Aorta (tissue), 5 donors: ENCODE measurements around the gene CEP170B. TPM values are rescaled to one million over a fixed set of nuclear protein-coding genes. Genes with fewer than 3 reads are reported as not detected.
"Not testable (repeated sequence)": the region's sequence is repeated elsewhere in the genome, so short reads cannot be mapped to it uniquely, and the experiment has no call there.

Source experiments
- ATAC-seq: fragments of 200-7000 bp; cut with Tn5 transposase; one replicate; pipeline ENCODE4 v1.9.1; 2022; ENCODE audit warnings: moderate library complexity; ENCODE audit not compliant: low FRiP score
- DNase-seq, 2 donors: peaks; one replicate each; pipeline ENCODE4 v3.0.0-alpha.2; 2020
- H3K27ac ChIP-seq, 2 donors: one replicate each; pipeline ENCODE4 v1.5.1; 2013; ENCODE audit warnings: low read length in 2 of 2, mild to moderate bottlenecking in 2 of 2, moderate library complexity in 2 of 2, control low read depth in 1 of 2, inconsistent platforms in 1 of 2, low read depth in 1 of 2
- H3K27me3 ChIP-seq, 2 donors: one replicate each; pipeline ENCODE4 v1.6.1; 2013; ENCODE audit warnings: control low read depth in 1 of 2, low read length in 1 of 2, mild to moderate bottlenecking in 1 of 2, moderate library complexity in 1 of 2; ENCODE audit not compliant: insufficient read depth in 2 of 2, control insufficient read depth in 1 of 2
- H3K36me3 ChIP-seq, 2 donors: one replicate each; pipeline ENCODE4 v1.6.1; 2013; ENCODE audit warnings: control low read depth in 1 of 2, low read length in 1 of 2, mild to moderate bottlenecking in 1 of 2; ENCODE audit not compliant: insufficient read depth in 2 of 2, control insufficient read depth in 1 of 2
- H3K4me1 ChIP-seq, 2 donors: one replicate each; pipeline ENCODE4 v1.6.1; 2013; ENCODE audit warnings: low read length in 2 of 2, control low read depth in 1 of 2, mild to moderate bottlenecking in 1 of 2, moderate library complexity in 1 of 2; ENCODE audit not compliant: insufficient read depth in 2 of 2, control insufficient read depth in 1 of 2
- H3K4me3 ChIP-seq, 2 donors: one replicate each; pipeline ENCODE4 v1.5.1; 2013; ENCODE audit warnings: low read length in 2 of 2, control low read depth in 1 of 2, mild to moderate bottlenecking in 1 of 2
- H3K9me3 ChIP-seq: one replicate; pipeline ENCODE4 v1.6.1; 2013; ENCODE audit warnings: mild to moderate bottlenecking, low read length; ENCODE audit not compliant: control insufficient read depth
- WGBS, 2 donors: extraction: QIAGEN DNeasy Blood & Tissue Kit; methylation state at CpG; one replicate each; pipeline ENCODE4 v1.1.7; 2013; 5-methylcytosine and 5-hydroxymethylcytosine counted together
- intact Hi-C, 2 donors: fragments of 100-400 bp; cut with DNase I; formaldehyde crosslinking; loops; one replicate each; pipeline versions ENCODE4 v1.14.2 to v1.15.0; 2022
- polyA plus RNA-seq, 2 donors: library from polyadenylated mRNA; stranded (reverse); fragments of 200-250 nt; gene quantifications; one replicate each; pipeline ENCODE4 v1.2.3, GENCODE V29; 2013
- total RNA-seq, 2 donors: library from RNA; stranded (reverse); fragmentation: NEBNext Ultra II Directional; extraction: Animal tissue kit (Norgen Biotek cat#: 25700); gene quantifications; one replicate each; pipeline ENCODE4 v1.2.1, GENCODE V29; 2021
- donor health status: healthy with polysubstance abuse.
- donor health status: Bipolar disorder and iron deficiency.
- donor health status: DM: no; HTN: no; CAD: no.
- donor health status: DM: no; HTN: no; CAD: no.
- donor health status: DM: yes; HTN: yes; CAD: no.

The CEP170B gene
- total and polyA plus RNA-seq, 4 donors: 6.4 to 36.2 (median 23.1) TPM

GRCh38 chr14:104908303-104908702 is 43.2 kb downstream of the CEP170B start:
- DNase-seq (no peak), ATAC-seq (no peak)
- intact Hi-C loops: no loop called here
- Histone ChIP-seq H3K36me3 (no peaks in the 10 kb centered on the region), H3K27ac (no peak overlapping the region), H3K27me3 (no peaks in the 10 kb centered on the region), H3K4me1 (no peaks in the 10 kb centered on the region), H3K4me3 (no peak overlapping the region), H3K9me3 (peaks cover 4% of the 10 kb centered on the region)
- 4% methylated on average over 1 of the region's 1 CpG for WGBS, 2 donors

DNA sequence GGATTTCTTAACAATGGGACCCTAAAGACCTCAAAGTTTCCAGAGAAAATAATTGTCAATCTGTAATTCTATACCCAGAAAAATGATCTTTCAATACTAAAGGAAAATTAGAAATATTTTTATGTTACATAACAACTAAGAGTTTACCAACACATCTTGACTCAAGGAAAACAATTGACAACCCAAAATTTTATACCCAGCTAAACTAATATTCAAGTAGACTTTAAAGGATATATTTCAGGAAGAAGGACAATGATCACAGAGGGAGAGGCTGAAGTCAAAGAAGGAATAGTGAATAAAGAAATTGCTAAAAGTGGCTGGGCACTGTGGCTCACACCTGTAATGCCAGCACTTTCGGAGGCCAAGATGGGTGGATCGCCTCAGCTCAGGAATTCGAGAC is 47.0 kb downstream of the CEP170B start:
- no peak overlapping the region for H3K27ac ChIP-seq
- H3K9me3 ChIP-seq: peaks cover 4% of the 10 kb centered on the region
- ATAC-seq (no peak), DNase-seq (no peak)
- intact Hi-C loops: no loop called here
- no peaks in the 10 kb centered on the region for H3K27me3 ChIP-seq
- no peaks in the 10 kb centered on the region for H3K4me1 ChIP-seq
- WGBS, 2 donors: 88% methylated on average over 3 of the region's 3 CpGs
- no peaks in the 10 kb centered on the region for H3K36me3 ChIP-seq
- H3K4me3 ChIP-seq: no peak overlapping the region

DNA sequence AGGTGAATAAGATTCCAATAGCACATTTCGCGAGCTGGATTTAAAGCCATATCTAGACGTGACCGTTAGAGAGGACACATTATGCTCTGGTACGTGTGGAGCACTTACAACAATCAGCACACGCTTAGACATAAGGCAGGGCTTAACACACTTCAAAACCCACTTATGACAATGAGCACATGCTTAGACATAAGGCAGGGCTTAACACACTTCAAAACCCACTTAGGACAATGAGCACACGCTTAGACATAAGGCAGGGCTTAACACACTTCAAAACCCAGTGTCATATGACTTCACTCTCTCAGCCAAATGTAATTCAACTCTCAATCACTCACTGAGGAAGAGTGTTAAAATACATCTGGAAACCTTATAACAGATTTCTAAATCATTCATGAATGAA is 48.4 kb downstream of the CEP170B start:
- peaks cover 4% of the 10 kb centered on the region for H3K9me3 ChIP-seq
- DNase-seq: no peak
- H3K27ac ChIP-seq: no peak overlapping the region
- no peaks in the 10 kb centered on the region for H3K4me1 ChIP-seq
- H3K36me3 ChIP-seq: no peaks in the 10 kb centered on the region
- H3K4me3 ChIP-seq: no peak overlapping the region
- H3K27me3 ChIP-seq: no peaks in the 10 kb centered on the region
- 92 to 93% methylated on average over 7 of the region's 7 CpGs for WGBS, 2 donors
- no peak for ATAC-seq
- intact Hi-C loops: no loop called here

- intact Hi-C loops: no loop called here
- WGBS, 2 donors: 89 to 91% methylated on average over 9 of the region's 9 CpGs
- H3K4me1 ChIP-seq: no peaks in the 10 kb centered on the region
- no peak for ATAC-seq
- no peak overlapping the region for H3K4me3 ChIP-seq
- H3K27me3 ChIP-seq: no peaks in the 10 kb centered on the region
- peaks cover 2% of the 10 kb centered on the region for H3K9me3 ChIP-seq
- no peak overlapping the region for H3K27ac ChIP-seq
- DNase-seq: no peak
- no peaks in the 10 kb centered on the region for H3K36me3 ChIP-seq
Observed at GRCh38 chr14:104917116-104917515, 52.0 kb downstream of the CEP170B start.

DNA sequence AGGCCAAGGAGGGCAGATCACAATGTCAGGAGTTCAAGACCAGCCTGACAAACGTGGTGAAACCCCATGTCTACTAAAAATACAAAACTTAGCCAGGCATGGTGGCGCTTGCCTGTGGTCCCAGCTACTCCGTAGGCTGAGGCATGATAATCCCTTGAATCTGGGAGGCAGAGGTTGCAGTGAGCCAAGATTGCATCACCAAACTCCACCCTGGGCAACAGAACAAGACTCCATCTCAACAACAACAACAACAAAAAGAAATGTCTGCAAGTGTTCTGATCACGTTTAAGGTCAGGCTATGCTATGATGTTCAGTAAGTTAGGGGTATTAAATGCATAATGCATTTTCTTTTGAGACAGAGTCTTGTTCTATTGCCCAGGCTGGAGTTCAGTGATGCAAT is 52.9 kb downstream of the CEP170B start:
- Histone ChIP-seq H3K27ac (no peak overlapping the region), H3K4me1 (no peaks in the 10 kb centered on the region), H3K4me3 (no peak overlapping the region), H3K9me3 (no peaks in the 10 kb centered on the region), H3K36me3 (no peaks in the 10 kb centered on the region), H3K27me3 (no peaks in the 10 kb centered on the region)
- DNase-seq (no peak), ATAC-seq (no peak)
- 74 to 76% methylated on average over 4 of the region's 4 CpGs for WGBS, 2 donors
- intact Hi-C loops: no loop called here

DNA sequence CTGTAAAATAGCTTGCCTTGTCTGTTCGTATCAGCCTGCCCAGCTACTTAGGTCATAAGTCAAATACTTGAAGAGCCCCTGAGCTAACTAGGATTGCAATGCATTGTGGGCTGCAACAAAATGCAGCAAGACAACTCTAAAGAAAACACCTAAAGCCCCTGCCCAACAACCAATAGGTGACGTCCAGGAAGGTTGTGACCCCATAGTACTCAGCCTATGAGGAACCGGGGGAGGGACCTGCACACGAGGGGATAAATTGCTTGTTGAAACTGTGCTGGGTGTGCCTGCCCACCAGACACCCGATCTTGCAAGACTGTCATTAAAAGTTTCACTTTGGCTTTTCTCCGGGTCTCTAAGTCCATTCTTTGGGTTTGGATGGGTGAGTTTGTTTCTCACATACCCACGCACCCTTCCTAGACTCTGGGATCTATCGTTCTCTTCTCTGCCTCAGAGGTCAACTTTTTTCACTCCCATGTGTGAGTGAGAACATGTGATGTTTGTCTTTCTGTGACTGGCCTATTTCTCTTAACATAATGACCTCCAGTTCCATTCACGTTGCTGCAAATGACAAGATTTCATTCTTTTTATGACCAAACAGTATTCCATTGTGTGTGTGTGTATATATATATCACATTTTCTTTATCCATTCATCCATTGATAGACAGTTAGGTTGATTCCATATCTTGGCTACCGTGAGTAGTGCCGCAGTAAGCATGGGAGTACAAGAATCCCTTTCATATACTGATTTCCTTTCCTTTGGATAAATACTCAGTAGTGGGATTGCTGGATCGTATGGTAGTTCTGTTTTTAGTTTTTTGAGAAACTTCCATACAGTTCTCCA is 54.3 kb downstream of the CEP170B start:
- H3K4me3 ChIP-seq, DNase-seq, H3K27me3 ChIP-seq, ATAC-seq, H3K36me3 ChIP-seq, H3K27ac ChIP-seq, H3K9me3 ChIP-seq, H3K4me1 ChIP-seq, intact Hi-C loops: not testable (repeated sequence)
- WGBS, 2 donors: 68 to 73% methylated on average over 12 of the region's 12 CpGs

DNA sequence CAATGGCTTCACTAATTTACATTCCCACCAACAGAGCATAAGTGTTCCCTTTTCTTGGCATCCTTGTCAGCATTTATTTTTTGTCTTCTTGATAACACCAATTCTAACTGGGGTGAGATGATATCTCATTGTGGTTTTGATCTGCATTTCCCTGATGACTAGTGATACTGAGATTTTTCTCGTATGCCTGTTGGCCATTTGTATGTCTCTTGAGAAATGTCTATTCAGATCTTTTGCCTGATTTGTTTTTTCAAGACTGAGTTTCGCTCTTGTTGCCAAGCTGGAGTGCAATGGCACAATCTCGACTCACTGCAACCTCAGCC is 54.9 kb downstream of the CEP170B start:
- intact Hi-C loops: no loop called here
- no peak overlapping the region for H3K27ac ChIP-seq
- no peak for ATAC-seq
- no peaks in the 10 kb centered on the region for H3K27me3 ChIP-seq
- no peak overlapping the region for H3K4me3 ChIP-seq
- WGBS, 2 donors: 57 to 58% methylated on average over 3 of the region's 3 CpGs
- no peaks in the 10 kb centered on the region for H3K4me1 ChIP-seq
- DNase-seq: no peak
- no peaks in the 10 kb centered on the region for H3K36me3 ChIP-seq
- H3K9me3 ChIP-seq: peaks cover 2% of the 10 kb centered on the region

- no peak overlapping the region for H3K27ac ChIP-seq
- DNase-seq (no peak), ATAC-seq (no peak)
- no peak overlapping the region for H3K4me3 ChIP-seq
- no peaks in the 10 kb centered on the region for H3K36me3 ChIP-seq
- intact Hi-C loops: no loop called here
- peaks cover 2% of the 10 kb centered on the region for H3K9me3 ChIP-seq
- 89 to 93% methylated on average over 4 of the region's 4 CpGs for WGBS, 2 donors
- H3K4me1 ChIP-seq: no peaks in the 10 kb centered on the region
- no peaks in the 10 kb centered on the region for H3K27me3 ChIP-seq
Observed at GRCh38 chr14:104923640-104924420, 58.8 kb downstream of the CEP170B start.
